Glomerular endothelial cell (primary cell): Measurements from ENCODE around the gene TCF20. TPM values are rescaled to one million over a fixed set of nuclear protein-coding genes. Genes with fewer than 3 reads are reported as not detected.

Experiments used
- DNase-seq: peaks from one replicate; pipeline ENCODE4 v3.0.0-alpha.2; 2011; ENCODE audit warnings: low read depth, low spot score; ENCODE audit errors: extremely low read depth
- total RNA-seq: library from RNA; depleted of rRNA; stranded (reverse); fragments of >200 nt; gene quantifications from 2 replicates; pipeline ENCODE4 v1.2.3, GENCODE V29; 2015

The TCF20 gene
- total RNA-seq, 1 donor from 2014 or later = 24.3 TPM

DNA sequence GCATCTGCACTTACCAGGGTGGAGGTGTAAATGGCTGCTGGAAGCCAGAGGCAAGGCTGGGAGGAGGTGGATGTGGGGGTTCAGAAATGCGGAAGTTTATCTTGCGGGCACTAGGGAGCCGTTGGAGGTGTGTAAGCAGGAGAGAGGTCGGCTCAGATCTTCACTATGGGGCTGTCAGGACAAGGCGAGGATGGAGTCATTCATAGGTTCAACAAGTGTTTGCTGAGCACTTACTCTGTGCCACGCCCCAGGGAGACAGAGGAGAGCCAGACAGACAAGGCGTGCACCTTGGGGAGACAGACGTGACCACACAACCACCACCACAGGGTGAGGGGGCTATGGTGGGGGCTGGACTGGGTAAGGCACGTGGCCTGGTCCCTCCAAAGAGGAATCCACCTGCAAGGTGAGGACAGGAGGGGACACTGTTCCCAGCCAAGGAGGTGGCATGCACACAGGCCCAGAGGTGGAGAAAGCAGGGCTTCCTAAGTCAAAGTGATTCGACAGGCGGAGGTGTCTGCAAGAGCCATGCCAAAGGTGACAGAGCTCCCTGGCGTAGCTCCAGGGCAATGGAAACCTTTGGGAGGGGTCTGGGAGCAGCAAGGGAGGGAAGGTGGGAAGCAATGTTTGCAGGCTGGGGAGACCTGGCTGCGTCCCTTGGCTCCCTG lies 30.8 kb upstream of the TCF20 start:
- DNase-seq = no peak

- DNase-seq = no peak
Observed at GRCh38 chr22:42300259-42301076, 30.0 kb upstream of the TCF20 start.

GRCh38 chr22:42299586-42300258 lies 29.3 kb upstream of the TCF20 start:
- no peak for DNase-seq

- DNase-seq = no peak
Observed at GRCh38 chr22:42298746-42299145, 28.3 kb upstream of the TCF20 start.

DNA sequence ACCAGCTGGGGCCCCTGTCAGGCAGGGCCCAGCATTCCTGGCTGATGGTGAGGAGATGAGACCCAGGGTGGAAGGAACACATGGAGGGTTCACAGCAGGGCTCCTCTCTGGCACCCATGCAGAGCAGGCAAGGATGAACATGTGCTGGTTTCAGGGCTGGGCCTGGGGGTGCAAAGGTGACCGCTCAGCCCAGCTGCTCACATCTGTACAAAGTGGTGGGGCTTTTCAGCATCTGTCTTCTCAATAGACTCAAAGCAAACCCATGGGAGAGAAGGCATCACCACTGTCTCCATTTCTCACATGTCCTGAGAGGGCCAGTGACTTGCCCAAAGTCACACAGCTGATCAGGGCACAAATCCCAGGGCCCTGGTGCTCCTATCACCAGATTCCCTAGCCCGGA lies 27.3 kb upstream of the TCF20 start:
- DNase-seq = no peak

DNA sequence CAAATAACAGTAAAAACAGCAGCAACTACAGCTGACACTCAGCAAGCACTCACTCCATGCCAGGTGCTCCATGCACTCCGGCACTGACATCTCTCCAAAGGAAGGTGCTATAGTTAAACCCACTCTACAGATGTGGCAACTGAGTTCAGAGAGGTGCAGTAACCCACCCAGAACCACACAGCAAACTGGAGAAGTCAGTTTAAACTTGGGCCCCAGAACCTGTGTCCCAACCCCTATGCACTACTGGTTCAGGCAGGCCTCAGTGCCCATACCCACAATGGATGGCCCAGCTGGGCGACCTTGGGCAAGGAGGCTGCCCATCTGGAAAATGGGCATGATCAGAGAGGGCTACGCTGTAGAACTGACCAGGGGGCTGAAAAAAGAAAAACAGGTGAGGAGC lies 26.4 kb upstream of the TCF20 start:
- no peak for DNase-seq

DNA sequence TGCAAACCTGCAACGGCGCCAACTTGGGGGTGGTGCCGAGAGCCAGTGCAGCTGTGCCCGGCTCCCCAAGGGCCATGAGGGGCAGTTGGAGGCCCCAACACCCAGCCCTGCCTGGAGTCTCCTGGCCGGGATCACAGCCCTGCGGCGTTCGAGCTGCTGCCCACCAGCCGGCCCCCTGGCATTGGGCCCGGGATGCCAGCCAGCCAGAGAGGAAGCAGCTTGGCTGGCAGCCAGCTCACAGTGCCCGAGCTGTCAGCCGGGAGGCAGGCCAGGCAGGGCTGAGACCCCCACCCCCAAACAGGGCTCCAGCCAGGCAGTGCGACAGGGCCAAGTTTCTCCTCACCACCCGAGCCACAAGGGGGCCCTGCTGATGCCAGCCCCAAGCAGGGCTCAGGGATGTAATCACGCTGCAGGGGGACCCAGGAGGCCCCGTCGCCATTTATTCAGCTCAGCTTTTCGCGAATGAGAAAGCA lies 26.0 kb upstream of the TCF20 start:
- no peak for DNase-seq

- no peak for DNase-seq
Observed at GRCh38 chr22:42294034-42294985, 23.9 kb upstream of the TCF20 start.

DNA sequence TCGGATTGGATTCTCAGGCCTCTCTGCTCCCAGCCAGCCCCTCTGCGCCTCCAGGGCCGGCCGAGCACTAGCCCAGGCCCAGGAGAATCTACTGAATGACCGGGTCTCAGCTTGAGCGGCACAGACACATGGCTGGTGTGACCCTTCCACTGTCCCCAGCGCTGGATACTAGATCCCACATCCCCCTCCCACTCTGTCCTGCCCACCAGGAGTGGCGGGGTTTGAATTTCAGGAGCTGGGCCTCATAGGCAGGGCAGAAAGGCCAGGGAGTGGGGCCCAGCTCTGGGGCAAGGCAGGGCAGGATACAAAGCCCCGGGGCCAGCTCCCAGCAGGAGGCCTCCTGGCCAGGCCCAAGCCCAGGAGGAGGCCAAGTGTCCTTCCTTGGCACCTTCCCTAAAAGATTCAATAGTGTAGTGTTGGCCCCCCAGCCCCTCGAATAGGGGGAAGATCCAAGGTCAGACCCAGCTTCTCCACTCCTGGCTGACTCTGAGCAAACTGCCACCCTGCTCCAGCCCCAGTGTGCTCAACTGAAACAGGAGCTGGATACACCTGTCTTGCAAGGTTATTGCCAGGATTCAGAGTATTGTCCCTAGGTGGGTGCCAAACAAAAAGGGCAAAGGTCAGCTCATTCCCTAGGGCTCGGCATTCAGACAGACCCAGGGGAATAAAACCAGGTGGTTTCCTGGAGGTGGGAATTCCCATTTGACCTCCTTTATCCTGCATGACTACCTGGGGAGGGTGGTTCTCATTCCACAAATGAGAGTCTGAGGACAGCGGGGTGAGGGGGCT lies 22.5 kb upstream of the TCF20 start:
- DNase-seq = no peak

GRCh38 chr22:42291287-42291686 lies 20.8 kb upstream of the TCF20 start:
- DNase-seq = no peak

- no peak for DNase-seq
Observed at GRCh38 chr22:42289671-42290541, 19.5 kb upstream of the TCF20 start.

- DNase-seq = no peak
Observed at GRCh38 chr22:42288791-42289190, 18.3 kb upstream of the TCF20 start.

GRCh38 chr22:42287174-42287890 lies 16.9 kb upstream of the TCF20 start:
- no peak for DNase-seq

DNA sequence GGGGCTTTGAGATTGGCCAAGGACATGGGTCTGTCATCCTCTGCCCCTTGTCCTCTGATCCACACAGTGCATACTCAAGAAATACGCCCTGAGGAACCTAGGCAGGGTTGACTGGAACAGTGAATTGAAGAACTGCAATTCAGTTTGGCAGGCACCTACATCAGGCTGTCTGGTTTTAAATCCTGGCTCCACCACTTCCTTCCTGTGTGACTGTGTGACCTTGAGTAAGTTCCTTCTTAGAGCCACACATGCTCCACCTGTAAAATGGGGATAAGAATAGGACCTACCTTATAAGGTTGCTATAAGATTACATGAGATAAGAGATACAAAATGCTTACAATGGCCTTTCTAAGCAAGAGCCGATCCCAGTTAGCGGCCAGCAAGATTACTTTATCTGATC lies 15.8 kb upstream of the TCF20 start:
- DNase-seq = no peak

- no peak for DNase-seq
Observed at GRCh38 chr22:42285604-42286003, 15.2 kb upstream of the TCF20 start.

- DNase-seq = no peak
Observed at GRCh38 chr22:42284643-42285181, 14.3 kb upstream of the TCF20 start.

- no peak for DNase-seq
Observed at GRCh38 chr22:42284202-42284591, 13.7 kb upstream of the TCF20 start.
